Measurements from ENCODE around the gene OOSP3. TPM values are rescaled to one million over a fixed set of nuclear protein-coding genes. Genes with fewer than 3 reads are reported as not detected.

Gene OOSP3
- total RNA-seq, 1 donor from 2014 or later = not detected

DNA sequence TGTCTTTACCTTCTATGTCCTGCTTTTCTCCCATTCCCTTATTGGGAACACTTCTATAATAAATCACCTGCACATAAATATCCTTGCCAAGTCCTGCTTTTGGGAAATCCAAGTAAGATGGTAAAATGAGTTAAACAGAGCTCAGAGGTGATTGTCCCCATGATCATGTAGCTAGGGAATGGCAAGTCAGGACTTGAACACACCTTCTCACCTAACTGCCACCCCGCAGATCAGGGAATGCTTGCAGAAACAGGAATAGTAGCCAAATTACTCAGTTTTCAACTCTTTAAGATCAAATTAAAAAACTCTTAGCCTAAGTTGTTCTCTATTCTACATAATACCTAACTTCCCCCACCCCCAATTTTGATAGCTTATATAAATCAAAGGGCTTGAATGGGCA is 16.0 kb downstream of the OOSP3 start:
- Histone ChIP-seq H3K4me1 (no peaks in the 10 kb centered on the region), H3K27ac (no peak overlapping the region), H3K9me3 (peaks cover 6% of the 10 kb centered on the region), H3K27me3 (ENCODE audit: low read depth) (no peaks in the 10 kb centered on the region), H3K4me3 (no peak overlapping the region), H3K36me3 (no peaks in the 10 kb centered on the region)
- intact Hi-C loops (cut with DNase I) = no loop called here
- no peak for ATAC-seq
- TF ChIP-seq, protein P1, sequence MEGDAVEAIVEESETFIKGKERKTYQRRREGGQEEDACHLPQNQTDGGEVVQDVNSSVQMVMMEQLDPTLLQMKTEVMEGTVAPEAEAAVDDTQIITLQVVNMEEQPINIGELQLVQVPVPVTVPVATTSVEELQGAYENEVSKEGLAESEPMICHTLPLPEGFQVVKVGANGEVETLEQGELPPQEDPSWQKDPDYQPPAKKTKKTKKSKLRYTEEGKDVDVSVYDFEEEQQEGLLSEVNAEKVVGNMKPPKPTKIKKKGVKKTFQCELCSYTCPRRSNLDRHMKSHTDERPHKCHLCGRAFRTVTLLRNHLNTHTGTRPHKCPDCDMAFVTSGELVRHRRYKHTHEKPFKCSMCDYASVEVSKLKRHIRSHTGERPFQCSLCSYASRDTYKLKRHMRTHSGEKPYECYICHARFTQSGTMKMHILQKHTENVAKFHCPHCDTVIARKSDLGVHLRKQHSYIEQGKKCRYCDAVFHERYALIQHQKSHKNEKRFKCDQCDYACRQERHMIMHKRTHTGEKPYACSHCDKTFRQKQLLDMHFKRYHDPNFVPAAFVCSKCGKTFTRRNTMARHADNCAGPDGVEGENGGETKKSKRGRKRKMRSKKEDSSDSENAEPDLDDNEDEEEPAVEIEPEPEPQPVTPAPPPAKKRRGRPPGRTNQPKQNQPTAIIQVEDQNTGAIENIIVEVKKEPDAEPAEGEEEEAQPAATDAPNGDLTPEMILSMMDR (IDR thresholded peaks at IDR 0.05) = no peak
- DNase-seq = no peak

GRCh38 chr11:59898046-59898445 is 19.5 kb downstream of the OOSP3 start:
- Histone ChIP-seq H3K4me3 (no peak overlapping the region), H3K27me3 (ENCODE audit: low read depth) (no peaks in the 10 kb centered on the region), H3K4me1 (no peaks in the 10 kb centered on the region), H3K36me3 (no peaks in the 10 kb centered on the region), H3K9me3 (no peaks in the 10 kb centered on the region), H3K27ac (no peak overlapping the region)
- intact Hi-C loops (cut with DNase I) = no loop called here
- ATAC-seq = no peak
- TF ChIP-seq, protein P1 (IDR thresholded peaks at IDR 0.05) = no peak
- no peak for DNase-seq

GRCh38 chr11:59898650-59899049 is 20.1 kb downstream of the OOSP3 start:
- Histone ChIP-seq H3K9me3 (no peaks in the 10 kb centered on the region), H3K4me3 (no peak overlapping the region), H3K27ac (no peak overlapping the region), H3K27me3 (ENCODE audit: low read depth) (no peaks in the 10 kb centered on the region), H3K4me1 (no peaks in the 10 kb centered on the region), H3K36me3 (no peaks in the 10 kb centered on the region)
- TF ChIP-seq, protein P1 (IDR thresholded peaks at IDR 0.05) = no peak
- DNase-seq = no peak
- no peak for ATAC-seq
- intact Hi-C loops (cut with DNase I) = no loop called here

DNA sequence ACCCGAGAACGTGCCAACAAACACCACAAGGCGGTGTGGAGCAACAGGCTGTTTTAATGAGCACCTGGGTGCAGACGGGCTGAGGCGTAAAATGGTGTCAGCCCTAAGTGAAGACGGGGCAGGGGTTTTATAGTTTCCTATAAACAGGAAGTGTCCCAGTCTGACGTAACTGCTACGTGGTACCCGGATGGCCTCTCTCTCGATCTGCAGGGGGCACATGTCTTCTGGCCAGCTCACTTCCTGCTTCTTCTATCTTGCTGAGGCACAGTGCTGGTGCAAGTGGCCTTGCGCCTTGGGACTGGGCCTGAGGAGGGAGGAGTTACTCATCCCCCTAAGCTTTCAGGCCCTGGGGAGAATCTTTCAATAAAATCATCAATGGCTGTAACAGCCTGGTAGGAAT is 20.9 kb downstream of the OOSP3 start:
- H3K27me3 ChIP-seq (ENCODE audit: low read depth) = no peaks in the 10 kb centered on the region
- H3K4me1 ChIP-seq = no peaks in the 10 kb centered on the region
- no peak overlapping the region for H3K27ac ChIP-seq
- DNase-seq (no peak), ATAC-seq (no peak)
- TF ChIP-seq, protein P1 (IDR thresholded peaks at IDR 0.05) = no peak
- intact Hi-C loops (cut with DNase I) = no loop called here
- no peaks in the 10 kb centered on the region for H3K9me3 ChIP-seq
- H3K4me3 ChIP-seq = no peak overlapping the region
- H3K36me3 ChIP-seq = no peaks in the 10 kb centered on the region

DNA sequence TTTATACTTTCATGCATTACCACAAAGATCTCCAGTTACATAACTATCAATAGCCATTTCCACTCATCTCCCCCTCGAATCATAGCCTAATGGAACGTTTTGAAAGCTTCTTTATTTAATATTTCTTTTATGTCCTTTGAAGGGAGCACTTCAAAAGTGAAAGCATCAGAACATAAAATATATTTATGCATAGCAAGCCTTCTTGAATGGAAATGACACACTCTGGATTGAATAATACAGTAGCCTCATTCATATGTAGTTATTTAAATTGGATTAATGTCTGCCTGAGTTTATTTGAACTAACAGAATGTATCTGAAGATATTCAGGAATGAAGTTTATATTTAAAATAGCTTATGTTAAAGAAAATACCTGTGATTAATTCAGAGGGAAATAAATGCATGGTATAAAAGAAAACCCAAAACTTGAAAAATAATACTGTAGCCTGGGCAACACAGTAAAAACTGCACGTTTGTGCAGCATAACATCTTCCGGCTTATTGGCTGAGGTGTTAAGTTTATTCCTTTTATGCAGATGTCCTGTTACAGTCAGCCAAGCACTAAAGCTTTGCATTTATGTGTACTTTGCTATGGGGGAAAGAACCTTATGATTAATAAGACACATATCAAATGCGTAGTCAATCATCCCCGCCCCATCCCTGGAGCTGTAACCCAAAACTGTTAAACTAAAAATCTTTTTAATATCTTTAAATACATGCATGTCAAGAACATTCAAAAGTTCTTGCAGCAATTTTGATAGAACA is 22.0 kb downstream of the OOSP3 start:
- Histone ChIP-seq H3K4me1 (no peaks in the 10 kb centered on the region), H3K4me3 (no peak overlapping the region), H3K27me3 (ENCODE audit: low read depth) (no peaks in the 10 kb centered on the region), H3K36me3 (no peaks in the 10 kb centered on the region), H3K27ac (no peak overlapping the region), H3K9me3 (no peaks in the 10 kb centered on the region)
- TF ChIP-seq, protein P1 (IDR thresholded peaks at IDR 0.05) = no peak
- intact Hi-C loops (cut with DNase I) = no loop called here
- ATAC-seq (no peak), DNase-seq (no peak)

All from lower lobe of right lung (tissue), 2 donors.